ENCODE data around the gene LRRC47.
A peak's percentile ranks its signal among the peaks of the same experiment; 100 is the strongest.

Gene LRRC47

DNA sequence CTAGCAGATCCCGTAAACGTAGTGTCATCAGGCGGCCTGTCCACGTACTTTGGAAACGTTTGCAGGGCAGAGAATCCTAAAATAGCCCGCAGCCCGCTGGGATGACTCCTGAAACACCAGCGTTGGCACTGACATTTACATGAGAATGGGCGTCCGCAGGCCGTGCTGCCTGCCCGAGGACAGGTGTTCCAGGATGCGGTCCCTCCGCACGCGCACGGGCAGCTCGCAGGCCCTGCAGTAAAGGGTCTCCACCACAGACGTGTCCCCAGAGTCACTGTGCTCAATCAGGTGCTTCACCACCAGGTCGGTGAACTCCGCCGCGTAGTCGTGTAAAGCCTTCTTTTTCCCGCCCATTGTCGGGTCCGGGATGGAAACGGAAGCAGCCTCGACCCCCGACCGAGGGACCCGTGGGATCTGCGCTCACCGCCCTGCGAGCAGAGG, 49.9 kb downstream of the LRRC47 start:
- DNase-seq, result no peak

- DNase-seq, result no peak
Observed at GRCh38 chr1:3745590-3746381, 50.5 kb downstream of the LRRC47 start.

- DNase-seq, result no peak
Observed at GRCh38 chr1:3745071-3745470, 51.2 kb downstream of the LRRC47 start.

DNA sequence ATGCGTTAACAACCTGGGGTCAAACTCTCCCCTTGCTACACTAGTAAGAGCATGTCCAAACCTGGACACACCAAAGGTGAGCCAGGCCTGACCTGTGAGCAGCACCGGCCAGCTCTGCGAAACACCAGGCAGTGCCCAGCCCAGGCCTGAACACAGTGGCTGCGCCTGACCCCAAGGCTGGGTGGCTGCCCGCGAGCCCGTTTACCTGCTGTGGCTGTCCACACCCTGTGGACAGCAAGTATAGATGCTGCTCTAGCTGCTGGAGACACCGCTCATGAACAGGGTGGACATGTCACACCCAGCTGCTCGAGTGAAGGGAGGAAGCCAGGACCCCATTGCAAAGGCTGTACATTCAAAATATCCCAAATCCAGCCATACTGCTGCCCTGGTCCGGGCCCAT, 51.7 kb downstream of the LRRC47 start:
- no peak for DNase-seq

DNA sequence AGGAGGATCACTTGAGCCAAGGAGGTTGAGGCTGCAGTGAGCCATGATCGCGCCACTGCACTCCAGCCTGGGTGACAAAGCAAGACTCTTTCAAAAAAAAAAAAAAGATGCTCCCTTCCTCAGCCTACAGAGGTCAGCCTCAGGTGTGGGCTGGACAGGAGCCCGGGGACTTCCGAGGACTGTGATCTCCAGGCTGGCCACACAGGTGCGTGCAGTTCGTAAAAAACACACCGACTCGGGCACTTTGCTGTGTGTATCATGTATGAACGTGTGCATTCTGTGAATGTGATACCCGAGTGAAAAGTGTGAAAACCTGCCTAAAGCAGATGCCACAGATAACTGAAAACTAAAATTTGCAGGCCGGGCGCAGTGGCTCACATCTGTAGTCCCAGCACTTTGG, 52.5 kb downstream of the LRRC47 start:
- no peak for DNase-seq

DNA sequence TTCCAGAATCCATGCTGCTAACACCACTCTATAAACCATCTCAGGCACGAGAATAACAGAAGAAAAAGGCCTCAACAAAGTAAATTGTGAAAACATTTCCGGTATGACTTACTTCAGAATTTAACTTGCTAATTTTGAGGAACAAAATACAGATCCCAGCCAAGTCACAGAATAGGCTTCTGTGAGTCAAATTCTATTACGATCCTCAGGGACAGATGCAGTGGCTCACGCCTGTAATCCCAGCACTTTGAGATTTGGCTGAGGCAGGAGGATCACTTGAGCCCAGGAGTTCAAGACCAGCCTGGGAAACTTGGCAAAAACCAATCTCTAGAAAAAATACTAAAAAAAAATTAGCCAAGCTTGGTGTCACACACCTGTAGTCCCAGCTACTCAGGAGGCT, 52.9 kb downstream of the LRRC47 start:
- DNase-seq, result no peak

GRCh38 chr1:3742439-3743298, 53.6 kb downstream of the LRRC47 start:
- DNase-seq, result no peak

DNA sequence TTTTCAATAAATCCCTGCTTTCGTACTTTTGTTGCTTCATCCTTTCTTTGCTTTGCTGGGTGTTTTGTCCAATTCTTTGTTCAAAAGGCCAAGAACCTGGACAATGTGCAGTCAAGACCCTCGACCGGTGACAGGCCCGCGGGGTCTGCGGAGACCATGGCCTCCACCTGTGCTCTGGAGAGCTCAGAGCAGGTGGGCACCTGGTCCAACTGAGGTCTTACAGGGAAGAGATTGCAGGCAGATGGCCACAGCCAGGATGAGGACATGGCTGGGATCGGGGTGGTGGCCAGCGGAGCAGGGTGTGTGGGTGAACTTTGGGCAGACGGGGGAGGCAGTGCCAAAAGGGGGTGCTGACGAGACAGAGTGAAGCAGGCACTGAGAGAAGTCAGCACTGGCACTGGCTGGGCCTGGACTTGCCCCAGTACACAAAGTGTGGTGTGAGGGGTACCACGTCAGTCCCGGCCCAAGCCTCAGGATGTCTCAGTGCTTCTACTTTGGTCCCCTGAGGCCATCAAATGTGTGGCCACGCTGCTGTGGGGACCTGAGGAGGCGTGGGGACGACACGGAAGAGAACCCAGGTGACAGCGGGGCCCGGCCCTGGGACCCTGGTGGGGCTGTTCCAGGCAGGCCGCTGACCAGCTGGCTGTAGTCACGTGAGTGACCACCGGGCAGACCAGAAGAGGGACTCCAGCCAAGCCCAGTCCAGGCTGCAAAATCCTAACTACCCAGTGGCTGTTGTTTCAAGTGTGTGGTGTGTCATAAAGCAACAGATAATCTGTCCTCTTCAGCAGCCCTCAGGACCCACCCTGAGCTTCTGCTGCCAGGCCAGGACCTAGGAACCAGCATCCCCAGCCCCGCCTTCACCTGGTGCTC, 54.5 kb downstream of the LRRC47 start:
- no peak for DNase-seq

DNA sequence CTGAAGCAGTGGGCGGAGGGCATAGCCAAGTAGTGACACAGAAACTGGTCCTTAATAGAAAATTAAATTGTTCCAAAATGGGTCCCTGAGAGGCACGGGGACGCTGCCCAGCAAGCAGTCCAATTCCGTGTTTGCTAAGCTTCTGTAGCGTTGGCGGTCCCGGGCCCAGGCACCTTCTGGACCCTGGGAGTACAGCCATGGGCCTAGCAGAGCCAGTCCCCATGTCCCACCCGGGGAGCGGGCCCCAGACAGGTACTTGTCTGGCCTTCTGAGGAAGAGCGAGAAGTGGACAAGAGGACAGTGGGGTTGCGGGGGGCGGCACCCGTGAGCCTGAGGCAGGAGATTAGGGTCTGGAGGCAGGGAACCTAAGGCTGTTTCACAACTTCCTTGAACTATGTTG, 55.5 kb downstream of the LRRC47 start:
- no peak for DNase-seq

DNA sequence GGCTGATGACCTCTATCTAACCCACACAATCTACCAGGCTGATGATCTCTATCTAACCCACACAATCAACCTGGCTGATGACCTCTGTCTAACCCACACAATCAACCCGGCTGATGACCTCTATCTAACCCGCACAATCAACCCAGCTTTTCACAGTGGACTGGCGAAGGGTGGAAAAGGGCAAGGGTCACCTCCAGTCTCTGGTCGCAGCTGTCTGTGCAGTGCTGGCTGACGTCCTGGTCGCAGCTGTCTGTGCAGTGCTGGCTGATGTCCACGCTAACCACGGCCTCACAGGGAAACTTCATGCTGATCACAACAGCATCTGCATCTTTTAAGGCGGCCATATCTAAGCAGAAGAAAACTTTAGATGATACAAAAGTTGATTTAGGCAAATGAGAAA, 56.3 kb downstream of the LRRC47 start:
- DNase-seq, result no peak

GRCh38 chr1:3738943-3739342, 57.4 kb downstream of the LRRC47 start:
- no peak for DNase-seq

GRCh38 chr1:3736708-3737107, 59.6 kb downstream of the LRRC47 start:
- DNase-seq, result no peak

DNA sequence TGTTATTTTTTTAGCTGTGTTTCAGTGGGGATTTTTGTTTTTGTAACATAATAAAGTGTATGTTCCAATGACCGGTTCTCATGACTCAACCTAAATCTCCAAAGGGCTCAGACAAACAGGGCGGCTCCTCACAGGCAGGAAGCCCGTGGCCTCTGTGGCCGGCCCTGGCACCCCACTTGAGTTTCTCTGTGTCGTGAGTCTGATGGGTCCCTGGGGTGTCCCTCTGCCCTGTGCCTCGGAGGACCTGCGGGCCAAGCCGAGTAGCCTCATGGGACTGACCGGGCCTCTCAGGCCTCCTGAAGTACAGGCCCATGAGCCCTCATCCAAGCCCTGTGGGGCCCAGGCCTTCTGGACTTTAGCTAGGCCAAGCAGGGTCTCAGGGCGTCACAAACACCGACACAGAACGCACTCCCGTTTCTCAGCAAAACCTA, 60.2 kb downstream of the LRRC47 start:
- DNase-seq, result no peak

- DNase-seq, result no peak
Observed at GRCh38 chr1:3735688-3736087, 60.6 kb downstream of the LRRC47 start.

DNA sequence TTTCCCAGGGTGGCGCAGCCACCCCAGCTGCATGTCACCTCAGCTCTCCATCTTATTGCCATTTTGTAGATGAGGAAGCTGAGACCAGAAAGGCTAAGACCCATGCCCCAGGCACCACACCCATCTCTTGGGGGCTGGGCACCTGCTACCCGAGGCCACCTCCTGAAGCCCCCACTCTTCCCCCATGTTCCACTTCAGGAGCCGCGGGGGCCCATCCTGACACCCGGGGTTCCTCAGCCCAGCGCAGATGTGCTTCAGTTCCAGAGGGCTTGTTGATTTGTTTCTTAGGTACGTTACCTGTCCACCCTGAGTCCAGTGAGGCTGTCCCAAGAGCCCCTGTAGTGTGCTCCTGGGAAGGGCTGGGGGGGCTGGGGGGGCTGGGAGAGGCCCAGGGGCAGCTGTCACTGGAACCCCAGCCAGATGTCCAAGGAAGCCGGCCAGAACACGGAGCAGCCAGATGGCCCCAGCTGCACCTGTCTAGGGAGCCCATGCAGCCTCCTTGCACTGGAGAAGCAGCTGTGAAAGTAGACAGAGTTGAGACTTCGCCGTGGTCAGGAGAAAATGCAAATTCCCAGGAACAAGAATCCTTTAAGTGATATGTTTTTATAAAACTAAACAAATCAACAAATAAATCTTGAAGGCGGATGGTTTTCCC, 61.1 kb downstream of the LRRC47 start:
- peak; percentile 22 for DNase-seq

DNA sequence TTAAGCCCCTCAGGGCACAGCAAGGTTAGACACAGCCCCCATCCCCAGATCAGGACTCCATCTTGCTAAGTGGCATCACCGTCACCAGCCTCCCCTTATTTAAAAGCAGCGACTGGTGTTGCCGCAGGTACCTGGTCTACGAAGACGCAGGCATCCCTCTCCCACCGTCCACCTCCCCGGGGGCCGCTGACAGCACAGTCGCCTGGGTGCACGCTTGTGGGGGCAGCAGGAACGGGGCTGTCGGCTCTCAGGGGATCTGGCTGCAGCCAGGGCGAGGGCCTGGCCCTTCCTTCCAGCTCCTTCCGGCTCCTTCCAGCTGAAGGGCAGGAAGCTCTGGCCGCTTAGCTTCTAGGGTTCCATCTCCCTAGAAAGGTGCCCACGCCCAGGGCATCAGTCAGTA, 61.7 kb downstream of the LRRC47 start:
- no peak for DNase-seq

DNA sequence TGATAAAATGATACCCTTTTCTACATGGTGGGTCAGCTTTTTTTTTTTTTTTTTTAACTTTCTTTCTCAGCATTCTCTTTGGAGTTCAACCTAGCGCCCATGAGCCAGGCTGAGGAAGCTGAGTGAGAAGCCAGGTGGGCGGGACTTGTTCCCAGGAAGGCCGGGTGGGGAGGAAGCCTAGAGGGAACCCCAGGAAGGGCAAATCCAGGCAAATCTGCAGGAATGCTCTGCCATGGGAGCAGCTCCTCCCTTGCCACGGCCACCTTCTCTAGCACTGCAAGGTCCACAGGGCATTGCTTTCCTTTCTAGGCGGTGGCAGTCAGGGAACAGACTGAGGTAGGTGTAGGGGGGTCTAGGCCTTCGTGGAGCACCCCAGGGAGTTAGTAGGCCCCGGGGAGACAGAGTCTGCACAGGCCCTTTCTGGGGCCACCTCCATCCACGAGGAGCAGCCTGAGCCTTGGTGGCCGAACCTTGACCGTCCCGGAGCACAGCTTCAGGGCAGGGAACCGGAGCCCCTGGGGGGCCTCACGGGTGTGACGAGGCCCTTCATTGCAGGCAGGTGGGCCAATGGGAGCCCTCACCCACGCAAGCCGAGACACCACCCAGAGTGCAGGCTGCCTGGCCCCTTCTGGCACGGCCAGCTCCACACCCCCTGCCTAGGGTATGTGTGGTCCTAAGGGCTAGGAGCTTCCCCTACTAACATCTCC, 62.3 kb downstream of the LRRC47 start:
- DNase-seq, result no peak

DNA sequence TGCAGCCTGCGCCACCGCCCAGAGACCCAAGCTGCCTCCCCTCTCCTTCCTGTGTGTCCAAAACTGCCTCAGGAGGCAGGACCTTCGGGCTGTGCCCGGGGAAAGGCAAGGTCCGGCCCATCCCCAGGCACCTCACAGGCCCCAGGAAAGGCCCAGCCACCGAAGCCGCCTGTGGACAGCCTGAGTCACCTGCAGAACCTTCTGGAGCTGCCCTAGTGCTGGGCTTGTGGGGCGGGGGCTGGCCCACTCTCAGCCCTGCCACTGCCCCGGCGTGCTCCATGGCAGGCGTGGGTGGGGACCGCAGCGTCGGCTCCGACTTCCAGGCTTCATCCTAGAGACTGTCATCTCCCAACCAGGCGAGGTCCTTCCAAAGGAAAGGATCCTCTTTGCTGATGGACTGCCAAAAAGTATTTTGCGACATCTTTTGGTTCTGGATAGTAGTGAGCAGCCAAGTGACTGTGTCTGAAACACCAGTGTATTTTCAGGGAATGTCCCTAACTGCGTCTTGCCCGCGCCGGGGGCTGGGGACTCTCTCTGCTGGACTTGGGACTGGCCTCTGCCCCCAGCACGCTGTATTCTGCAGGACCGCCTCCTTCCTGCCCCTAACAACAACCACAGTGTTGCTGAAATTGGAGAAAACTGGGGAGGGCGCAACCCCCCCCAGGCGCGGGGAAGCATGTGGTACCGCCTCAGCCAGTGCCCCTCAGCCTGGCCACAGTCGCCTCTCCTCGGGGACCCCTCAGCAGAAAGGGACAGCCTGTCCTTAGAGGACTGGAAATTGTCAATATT, 63.0 kb downstream of the LRRC47 start:
- DNase-seq, result no peak

GRCh38 chr1:3732434-3733093, 63.7 kb downstream of the LRRC47 start:
- DNase-seq, result no peak
